Measurements from ENCODE around the gene MEX3C. TPM values are rescaled to one million over a fixed set of nuclear protein-coding genes. Genes with fewer than 3 reads are reported as not detected.
A peak's percentile ranks its signal among the peaks of the same experiment; 100 is the strongest.

Gene MEX3C
- total RNA-seq, 2 experiments from 2014 or later = 41.9 to 43.4 TPM

DNA sequence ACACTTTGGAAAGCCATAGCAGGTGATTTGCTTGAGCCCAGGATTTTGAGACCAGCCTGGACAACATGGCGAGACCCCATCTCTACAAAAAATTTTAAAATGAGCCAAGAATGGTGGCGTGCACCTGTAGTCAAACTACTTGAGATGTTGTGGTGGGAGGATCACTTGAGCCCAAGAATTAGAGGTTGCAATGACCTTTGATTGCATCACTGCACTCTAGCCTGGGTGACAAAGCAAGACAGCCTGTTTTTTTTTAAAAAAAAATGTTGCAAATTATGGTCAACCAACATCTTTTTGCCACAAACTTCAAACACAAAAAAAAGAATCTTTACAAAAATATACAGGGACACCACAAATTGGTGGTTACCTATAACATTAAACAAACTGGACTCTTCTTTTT is 40.3 kb downstream of the MEX3C start:
- Histone ChIP-seq H3K9me2 (ENCODE audit: insufficient read depth, low read length) (no peaks in the 10 kb centered on the region), H3K79me2 (ENCODE audit: insufficient read depth, low read depth, low read length) (no peaks in the 10 kb centered on the region), H3K9me3 (ENCODE audit: low read length) (no peaks in the 10 kb centered on the region), H3K4me1 (ENCODE audit: insufficient read depth, low read length, poor library complexity, severe bottlenecking) (peaks cover 66% of the 10 kb centered on the region), H4K20me1 (ENCODE audit: insufficient read depth, low read length) (no peaks in the 10 kb centered on the region), H3K36me3 (ENCODE audit: insufficient read depth, low read length) (no peaks in the 10 kb centered on the region), H3K27ac (ENCODE audit: low read depth, low read length, poor library complexity, severe bottlenecking) (peak overlapping the region; percentile 27), H2AFZ (ENCODE audit: low read length) (peak overlapping the region; percentile 86; the same call in 1 of the 2 replicates), H3K4me2 (ENCODE audit: low read length) (0 out of 2 replicates have a peak overlapping the region, but pooled peaks have one; percentile 16), H3K4me3 (ENCODE audit: low read depth, low read length, poor library complexity, severe bottlenecking) (no peak overlapping the region)
- intact Hi-C loops (cut with micrococcal nuclease; ENCODE audit: unreplicated experiment) = no loop called here
- ChIA-PET POLR2A (interaction anchor here (0.8 to 6.6 kb wide), 2 partner anchors 30 to 37 kb away, joined by 3 to 50 read pairs; partner anchors contain the start of gene MEX3C), CTCF (ENCODE audit: unreplicated experiment) (no interaction called here)
- DNase-seq (ENCODE audit: low spot score) = no peak
- no TSS peak for BruUV-seq (replicated peaks)
- no peak for TF ChIP-seq EZH2phosphoT487 (IDR thresholded peaks at IDR 0.05; ENCODE audit: borderline replicate concordance, low read depth, low read length)
- TF ChIP-seq, protein P1, sequence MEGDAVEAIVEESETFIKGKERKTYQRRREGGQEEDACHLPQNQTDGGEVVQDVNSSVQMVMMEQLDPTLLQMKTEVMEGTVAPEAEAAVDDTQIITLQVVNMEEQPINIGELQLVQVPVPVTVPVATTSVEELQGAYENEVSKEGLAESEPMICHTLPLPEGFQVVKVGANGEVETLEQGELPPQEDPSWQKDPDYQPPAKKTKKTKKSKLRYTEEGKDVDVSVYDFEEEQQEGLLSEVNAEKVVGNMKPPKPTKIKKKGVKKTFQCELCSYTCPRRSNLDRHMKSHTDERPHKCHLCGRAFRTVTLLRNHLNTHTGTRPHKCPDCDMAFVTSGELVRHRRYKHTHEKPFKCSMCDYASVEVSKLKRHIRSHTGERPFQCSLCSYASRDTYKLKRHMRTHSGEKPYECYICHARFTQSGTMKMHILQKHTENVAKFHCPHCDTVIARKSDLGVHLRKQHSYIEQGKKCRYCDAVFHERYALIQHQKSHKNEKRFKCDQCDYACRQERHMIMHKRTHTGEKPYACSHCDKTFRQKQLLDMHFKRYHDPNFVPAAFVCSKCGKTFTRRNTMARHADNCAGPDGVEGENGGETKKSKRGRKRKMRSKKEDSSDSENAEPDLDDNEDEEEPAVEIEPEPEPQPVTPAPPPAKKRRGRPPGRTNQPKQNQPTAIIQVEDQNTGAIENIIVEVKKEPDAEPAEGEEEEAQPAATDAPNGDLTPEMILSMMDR (conservative IDR thresholded peaks at IDR 0.05; ENCODE audit: low read length) = no peak

DNA sequence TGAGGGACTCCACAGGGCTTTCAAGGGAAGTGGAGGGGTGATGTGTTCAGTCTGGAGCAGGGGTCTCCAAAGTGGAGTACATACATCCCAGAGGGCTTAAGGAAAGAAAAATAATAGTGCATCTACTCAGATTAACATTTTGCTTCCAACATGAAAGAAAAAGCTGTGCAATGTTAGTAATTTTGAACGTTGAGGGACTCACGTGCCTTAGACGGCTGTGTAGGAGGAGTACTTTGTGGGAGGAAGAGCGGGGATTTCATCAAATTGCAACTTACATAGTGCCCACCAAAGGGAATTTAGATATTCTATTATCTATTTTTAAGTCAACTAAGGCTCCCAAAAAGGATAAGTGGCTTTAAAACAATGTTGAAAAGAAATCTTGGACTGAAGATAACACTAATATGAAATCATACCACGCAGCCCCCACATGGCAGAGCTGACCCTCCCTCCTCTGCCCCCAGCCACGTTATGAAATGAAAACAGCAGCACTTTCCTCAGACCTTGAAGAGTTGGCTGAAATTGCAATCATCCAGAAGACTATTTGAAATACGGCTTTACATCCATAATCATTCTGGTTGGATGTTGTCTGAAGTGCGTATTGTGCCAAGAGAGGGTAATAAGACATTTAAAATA is 42.9 kb downstream of the MEX3C start:
- ChIA-PET POLR2A (interaction anchor here (1.6 to 6.6 kb wide), 2 partner anchors 11 to 39 kb away, joined by 4 to 50 read pairs; partner anchors contain the start of gene MEX3C), CTCF (ENCODE audit: unreplicated experiment) (no interaction called here)
- no peaks in the 10 kb centered on the region for H3K9me2 ChIP-seq (ENCODE audit: insufficient read depth, low read length)
- intact Hi-C loops (cut with micrococcal nuclease; ENCODE audit: unreplicated experiment) = loop anchor here (5.0 kb wide), 2 partner anchors 98 to 148 kb away; no protein-coding TSS in a partner anchor
- BruUV-seq (replicated peaks) = no TSS peak
- no peaks in the 10 kb centered on the region for H4K20me1 ChIP-seq (ENCODE audit: insufficient read depth, low read length)
- no peaks in the 10 kb centered on the region for H3K36me3 ChIP-seq (ENCODE audit: insufficient read depth, low read length)
- H3K79me2 ChIP-seq (ENCODE audit: insufficient read depth, low read depth, low read length) = no peaks in the 10 kb centered on the region
- peak overlapping the region; percentile 100 for H3K27ac ChIP-seq (ENCODE audit: low read depth, low read length, poor library complexity, severe bottlenecking)
- H3K4me2 ChIP-seq (ENCODE audit: low read length) = peak overlapping the region; percentile 90
- peak overlapping the region; percentile 86; the same call in 1 of the 2 replicates for H2AFZ ChIP-seq (ENCODE audit: low read length)
- H3K9me3 ChIP-seq (ENCODE audit: low read length) = no peaks in the 10 kb centered on the region
- TF ChIP-seq, protein P1 (conservative IDR thresholded peaks at IDR 0.05; ENCODE audit: low read length) = no peak
- no peak for TF ChIP-seq EZH2phosphoT487 (IDR thresholded peaks at IDR 0.05; ENCODE audit: borderline replicate concordance, low read depth, low read length)
- DNase-seq (ENCODE audit: low spot score) = peak; percentile 44
- H3K4me3 ChIP-seq (ENCODE audit: low read depth, low read length, poor library complexity, severe bottlenecking) = peak overlapping the region; percentile 59
- peaks cover 70% of the 10 kb centered on the region for H3K4me1 ChIP-seq (ENCODE audit: insufficient read depth, low read length, poor library complexity, severe bottlenecking)
